Pancreas (tissue), 10 donors: ENCODE results near the gene NPTX1. TPM values are rescaled to one million over a fixed set of nuclear protein-coding genes. Genes with fewer than 3 reads are reported as not detected.
"Not testable (repeated sequence)": the region's sequence is repeated elsewhere in the genome, so short reads cannot be mapped to it uniquely, and the experiment has no call there.

Experiments used
- ATAC-seq, 4 donors: fragments of 200-7000 bp; cut with Tn5 transposase; one replicate each; pipeline versions ENCODE4 v1.8.0 to v1.9.1; 2020; ENCODE audit warnings: mild to moderate bottlenecking in 4 of 4, moderate library complexity in 4 of 4
- DNase-seq, 6 donors: peaks; one replicate each; pipeline ENCODE4 v3.0.0-alpha.2; 2020
- FAIRE-seq: peaks from 2 replicates; lab custom pipeline; 2012; peaks lifted over from hg19 to GRCh38; lab: Jason Lieb, UNC
- H3K27ac ChIP-seq, 4 donors: fragments of 200-600 bp; sonication (generic); 1 replicate in 3 of 4; 2 replicates in 1 of 4; pipeline versions ENCODE4 v1.5.0 to v1.8.0; 2020
- H3K27me3 ChIP-seq, 4 donors: fragments of 200-600 bp; one replicate each; pipeline ENCODE4 v1.8.0; 2021
- H3K36me3 ChIP-seq, 3 donors: fragments of 200-600 bp; sonication (generic) in 1 of 3; one replicate each; pipeline versions ENCODE4 v1.5.0 to v1.8.0; 2020 to 2021
- H3K4me1 ChIP-seq, 3 donors: fragments of 200-600 bp; one replicate each; pipeline ENCODE4 v1.8.0; 2021
- H3K4me3 ChIP-seq, 4 donors: fragments of 200-600 bp; sonication (generic) in 2 of 4; one replicate each; pipeline versions ENCODE4 v1.5.0 to v1.8.0; 2020 to 2021
- H3K9me3 ChIP-seq, 4 donors: fragments of 200-600 bp; one replicate each; pipeline ENCODE4 v1.8.0; 2021
- WGBS, 2 donors: extraction: QIAGEN DNeasy Blood & Tissue Kit; methylation state at CpG; one replicate each; pipeline ENCODE4 v1.1.7; 2013; 5-methylcytosine and 5-hydroxymethylcytosine counted together
- intact Hi-C, 3 donors: fragments of 100-400 bp; cut with DNase I; formaldehyde crosslinking; loops; one replicate each; pipeline versions ENCODE4 v1.11.1 to v1.14.2; 2022
- polyA plus RNA-seq, 2 donors: library from polyadenylated mRNA; stranded (reverse); fragments of 200-250 nt; gene quantifications; one replicate each; pipeline ENCODE4 v1.2.3, GENCODE V29; 2013
- total RNA-seq, 6 donors: library from RNA; stranded (reverse); fragmentation: NEBNext Ultra II Directional in 4 of 6; extraction: Animal tissue kit (Norgen Biotek cat#: 25700) in 4 of 6; gene quantifications; one replicate each; pipeline versions ENCODE4 v1.2.1 to v1.2.4, GENCODE V29; 2021 to 2023
- TF ChIP-seq, protein P1 (sequence below), 4 donors: fragments of 200-600 bp; sonication (generic) in 3 of 4; IDR thresholded peaks; one replicate each; pipeline versions ENCODE4 v1.5.0 to v1.8.0; 2021; ENCODE audit warnings: antibody characterized with exemption in 4 of 4
- donor health status: healthy with polysubstance abuse.
- donor health status: DM: no; HTN: no; CAD: no; lungs with moderate emphysema.
- donor health status: DM: no; HTN: no; CAD: no.
- donor health status: control.
- donor health status: control.
- donor health status: Bipolar disorder and iron deficiency.
- donor health status: DM: yes; HTN: yes; CAD: no.
- donor health status: DM: no; HTN: no; CAD: no.
- donor health status: DM: no; HTN: no; CAD: no.
- donor health status: DM: yes; HTN: yes; CAD: no.

NPTX1 gene
- total and polyA plus RNA-seq, 8 donors, result 0.04 to 1.1 (median 0.19) TPM; not detected in 1

GRCh38 chr17:80511222-80512180 lies 35.1 kb upstream of the NPTX1 start:
- TF ChIP-seq, protein P1, sequence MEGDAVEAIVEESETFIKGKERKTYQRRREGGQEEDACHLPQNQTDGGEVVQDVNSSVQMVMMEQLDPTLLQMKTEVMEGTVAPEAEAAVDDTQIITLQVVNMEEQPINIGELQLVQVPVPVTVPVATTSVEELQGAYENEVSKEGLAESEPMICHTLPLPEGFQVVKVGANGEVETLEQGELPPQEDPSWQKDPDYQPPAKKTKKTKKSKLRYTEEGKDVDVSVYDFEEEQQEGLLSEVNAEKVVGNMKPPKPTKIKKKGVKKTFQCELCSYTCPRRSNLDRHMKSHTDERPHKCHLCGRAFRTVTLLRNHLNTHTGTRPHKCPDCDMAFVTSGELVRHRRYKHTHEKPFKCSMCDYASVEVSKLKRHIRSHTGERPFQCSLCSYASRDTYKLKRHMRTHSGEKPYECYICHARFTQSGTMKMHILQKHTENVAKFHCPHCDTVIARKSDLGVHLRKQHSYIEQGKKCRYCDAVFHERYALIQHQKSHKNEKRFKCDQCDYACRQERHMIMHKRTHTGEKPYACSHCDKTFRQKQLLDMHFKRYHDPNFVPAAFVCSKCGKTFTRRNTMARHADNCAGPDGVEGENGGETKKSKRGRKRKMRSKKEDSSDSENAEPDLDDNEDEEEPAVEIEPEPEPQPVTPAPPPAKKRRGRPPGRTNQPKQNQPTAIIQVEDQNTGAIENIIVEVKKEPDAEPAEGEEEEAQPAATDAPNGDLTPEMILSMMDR (IDR thresholded peaks at IDR 0.05), result no peak
- Histone ChIP-seq H3K27ac (no peak overlapping the region), H3K4me3 (no peak overlapping the region), H3K4me1 (no peaks in the 10 kb centered on the region), H3K27me3 (no peaks in the 10 kb centered on the region), H3K9me3 (no peaks in the 10 kb centered on the region), H3K36me3 (no peaks in the 10 kb centered on the region)
- WGBS, 2 donors, result 38 to 39% methylated on average over 18 of the region's 18 CpGs
- no peak for DNase-seq
- ATAC-seq, result no peak
- intact Hi-C loops, result no loop called here
- FAIRE-seq, result no peak

DNA sequence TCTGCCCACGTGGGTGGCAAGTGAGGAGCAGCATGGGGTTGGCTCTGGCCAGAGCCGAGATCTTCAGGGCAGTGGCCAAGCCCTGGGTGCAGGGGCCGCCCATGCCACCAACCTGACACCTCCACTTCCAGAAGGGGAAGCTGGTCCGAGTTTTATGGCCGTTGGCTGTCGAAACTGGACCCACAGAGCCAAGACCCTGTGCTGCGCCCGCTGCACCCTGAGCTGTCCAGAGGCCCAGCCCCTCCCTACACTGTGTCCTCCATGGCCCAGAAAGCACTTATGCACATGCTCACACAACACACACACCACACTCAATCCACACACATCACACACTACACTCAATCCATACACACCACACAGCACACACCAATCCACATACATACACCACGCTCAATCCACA lies 34.4 kb upstream of the NPTX1 start:
- no peak for FAIRE-seq
- intact Hi-C loops, result no loop called here

DNA sequence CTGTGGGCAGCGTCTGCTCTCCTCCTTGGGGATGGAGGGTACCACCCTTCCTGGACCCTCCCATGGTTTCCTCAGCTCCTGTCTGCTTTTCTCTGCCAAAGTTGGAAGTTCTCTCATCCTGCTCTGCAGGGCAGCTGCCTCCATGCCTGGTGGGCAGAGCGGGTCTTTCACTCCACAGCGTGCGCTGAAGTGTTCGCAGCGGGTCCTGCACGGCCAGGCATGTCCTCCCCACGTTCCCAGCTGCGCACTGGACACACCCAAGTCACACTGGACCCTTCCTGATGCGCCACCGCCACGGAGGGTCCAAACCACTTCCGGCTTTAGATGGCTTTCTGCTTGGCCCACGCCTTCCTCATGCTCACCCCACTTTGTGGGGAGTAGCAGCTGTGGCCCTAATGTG lies 33.7 kb upstream of the NPTX1 start:
- DNase-seq, result no peak
- Histone ChIP-seq H3K4me1 (no peaks in the 10 kb centered on the region), H3K36me3 (no peaks in the 10 kb centered on the region), H3K9me3 (no peaks in the 10 kb centered on the region), H3K27ac (no peak overlapping the region), H3K27me3 (no peaks in the 10 kb centered on the region), H3K4me3 (no peak overlapping the region)
- ATAC-seq, result no peak
- WGBS, 2 donors, result 67 to 78% methylated on average over 13 to 14 of the region's 14 CpGs
- intact Hi-C loops, result no loop called here
- FAIRE-seq, result no peak
- TF ChIP-seq, protein P1 (IDR thresholded peaks at IDR 0.05), result no peak

More for the DNA sequence above, 34.4 kb upstream of the NPTX1 start:
- H3K9me3 ChIP-seq, result no peaks in the 10 kb centered on the region
- no peak overlapping the region for H3K4me3 ChIP-seq
- no peak overlapping the region for H3K27ac ChIP-seq
- DNase-seq, result no peak
- WGBS, 2 donors, result 58 to 60% methylated on average over 9 of the region's 9 CpGs
- no peak for ATAC-seq
- TF ChIP-seq, protein P1 (IDR thresholded peaks at IDR 0.05), result no peak
- no peaks in the 10 kb centered on the region for H3K36me3 ChIP-seq
- no peaks in the 10 kb centered on the region for H3K4me1 ChIP-seq
- H3K27me3 ChIP-seq, result no peaks in the 10 kb centered on the region

DNA sequence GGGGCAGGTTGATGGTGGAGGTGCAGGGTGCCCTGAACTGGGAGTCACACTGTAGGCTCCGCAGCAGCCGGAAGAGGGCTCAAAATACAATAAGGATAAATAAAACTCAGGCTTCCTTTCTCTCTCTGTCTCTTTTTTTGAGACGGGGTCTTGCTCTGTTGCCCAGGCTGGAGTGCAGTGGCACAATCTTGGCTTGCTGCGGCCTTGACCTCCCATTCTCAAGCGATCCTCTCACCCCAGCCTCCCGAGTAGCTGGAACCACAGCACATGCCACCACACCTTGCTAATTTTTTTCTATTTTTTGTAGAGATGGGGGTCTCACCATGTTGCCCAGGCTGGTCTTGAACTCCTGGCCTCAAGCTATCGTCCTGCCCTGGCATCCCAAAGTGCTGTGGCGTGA lies 32.9 kb upstream of the NPTX1 start:
- Histone ChIP-seq H3K27me3 (no peaks in the 10 kb centered on the region), H3K4me3 (no peak overlapping the region), H3K4me1 (no peaks in the 10 kb centered on the region), H3K9me3 (no peaks in the 10 kb centered on the region), H3K27ac (no peak overlapping the region), H3K36me3 (no peaks in the 10 kb centered on the region)
- WGBS, 2 donors, result 52 to 66% methylated on average over 7 to 8 of the region's 8 CpGs
- intact Hi-C loops, result no loop called here
- ATAC-seq (no peak), DNase-seq (no peak), FAIRE-seq (no peak)
- TF ChIP-seq, protein P1 (IDR thresholded peaks at IDR 0.05), result no peak

DNA sequence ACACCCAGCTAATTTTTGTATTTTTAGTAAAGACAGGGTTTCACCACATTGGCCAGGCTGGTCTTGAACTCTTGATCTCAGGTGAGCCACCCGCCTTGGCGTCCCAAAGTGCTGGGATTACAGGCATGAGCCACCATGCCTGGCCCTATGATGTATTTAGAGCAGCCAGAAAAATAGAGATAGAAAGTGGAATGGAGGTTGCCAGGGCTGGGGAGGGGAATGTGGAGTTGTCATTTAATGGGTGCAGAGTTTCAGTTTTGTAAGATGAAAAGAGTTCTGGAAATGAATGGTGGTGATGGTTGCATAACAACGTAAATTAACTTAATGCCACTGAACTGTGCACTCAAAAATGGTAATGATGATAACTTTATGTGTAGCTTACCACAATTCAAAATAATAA lies 31.6 kb upstream of the NPTX1 start:
- TF ChIP-seq, protein P1 (IDR thresholded peaks at IDR 0.05), result no peak
- Histone ChIP-seq H3K4me1 (no peaks in the 10 kb centered on the region), H3K27me3 (no peaks in the 10 kb centered on the region), H3K27ac (no peak overlapping the region), H3K9me3 (no peaks in the 10 kb centered on the region), H3K4me3 (no peak overlapping the region), H3K36me3 (no peaks in the 10 kb centered on the region)
- DNase-seq, result no peak
- 75 to 84% methylated on average over 3 of the region's 3 CpGs for WGBS, 2 donors
- intact Hi-C loops, result no loop called here
- ATAC-seq, result no peak
- no peak for FAIRE-seq

DNA sequence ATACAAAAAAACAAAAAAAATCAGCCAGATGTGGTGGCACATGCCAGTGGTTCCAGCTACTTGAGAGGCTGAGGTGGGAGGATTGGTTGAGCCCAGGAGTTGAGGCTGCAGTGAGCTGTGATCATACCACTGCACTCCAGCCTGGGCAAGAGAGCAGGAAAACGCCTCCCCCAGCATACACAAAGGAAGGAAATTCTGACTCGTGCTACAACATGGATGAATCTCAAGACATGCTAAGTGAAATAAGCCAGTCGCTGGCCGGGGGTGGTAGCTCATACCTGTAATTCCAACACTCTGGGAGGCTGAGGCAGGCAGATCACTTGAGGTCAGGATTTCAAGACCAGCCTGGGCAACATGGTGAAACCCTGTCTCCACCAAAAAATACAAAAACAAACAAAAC lies 30.8 kb upstream of the NPTX1 start:
- ATAC-seq, H3K27me3 ChIP-seq, FAIRE-seq, H3K4me1 ChIP-seq, H3K9me3 ChIP-seq, DNase-seq, H3K4me3 ChIP-seq, intact Hi-C loops, H3K27ac ChIP-seq, H3K36me3 ChIP-seq: not testable (repeated sequence)
- 37 to 46% methylated on average over 4 of the region's 4 CpGs for WGBS, 2 donors
